Stromal cell of bone marrow (primary cell): ENCODE results near the gene STARD10.
A peak's percentile ranks its signal among the peaks of the same experiment; 100 is the strongest.

Experiments used
- DNase-seq: peaks from one replicate; pipeline ENCODE4 v3.0.0-alpha.2; 2012; ENCODE audit warnings: low read depth

The STARD10 gene

DNA sequence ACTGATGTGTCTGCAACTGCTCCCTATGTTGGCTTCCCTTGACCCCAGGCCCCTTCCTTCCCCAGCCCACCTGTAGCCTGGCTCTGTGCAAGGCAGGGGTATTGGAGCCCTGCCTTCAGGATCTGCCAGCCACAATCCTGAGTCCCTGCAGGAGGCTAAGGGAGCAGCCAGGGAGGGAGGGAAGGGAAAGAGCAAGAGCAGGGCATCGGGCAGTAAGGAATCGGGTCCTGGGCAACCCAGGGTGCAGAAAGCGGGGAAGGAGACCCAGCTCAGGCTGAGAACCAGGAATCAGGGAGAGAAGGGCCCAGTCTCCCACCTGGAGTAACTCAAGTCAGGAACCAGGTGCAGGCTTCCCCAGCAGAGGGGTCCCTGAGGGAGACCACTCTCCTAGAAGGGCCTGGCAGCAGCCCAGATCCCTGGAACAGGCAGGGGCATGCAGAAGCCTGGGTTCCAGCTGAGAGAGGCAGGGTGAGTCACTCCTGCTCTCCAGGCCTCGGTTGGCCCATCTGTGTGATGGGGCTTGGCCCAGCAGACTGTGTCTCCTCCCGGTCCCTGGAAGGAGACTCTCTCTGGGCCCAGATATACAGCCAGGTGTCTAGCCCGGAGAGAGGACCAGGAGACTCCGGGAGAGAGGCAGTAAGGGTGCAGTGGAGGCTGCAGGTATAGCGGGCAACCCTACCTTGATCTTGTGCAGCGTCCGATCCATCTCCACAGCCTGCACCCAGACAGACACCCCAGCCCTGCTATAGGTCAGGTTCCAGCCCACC is 13.4 kb downstream of the STARD10 start:
- DNase-seq, result no peak

DNA sequence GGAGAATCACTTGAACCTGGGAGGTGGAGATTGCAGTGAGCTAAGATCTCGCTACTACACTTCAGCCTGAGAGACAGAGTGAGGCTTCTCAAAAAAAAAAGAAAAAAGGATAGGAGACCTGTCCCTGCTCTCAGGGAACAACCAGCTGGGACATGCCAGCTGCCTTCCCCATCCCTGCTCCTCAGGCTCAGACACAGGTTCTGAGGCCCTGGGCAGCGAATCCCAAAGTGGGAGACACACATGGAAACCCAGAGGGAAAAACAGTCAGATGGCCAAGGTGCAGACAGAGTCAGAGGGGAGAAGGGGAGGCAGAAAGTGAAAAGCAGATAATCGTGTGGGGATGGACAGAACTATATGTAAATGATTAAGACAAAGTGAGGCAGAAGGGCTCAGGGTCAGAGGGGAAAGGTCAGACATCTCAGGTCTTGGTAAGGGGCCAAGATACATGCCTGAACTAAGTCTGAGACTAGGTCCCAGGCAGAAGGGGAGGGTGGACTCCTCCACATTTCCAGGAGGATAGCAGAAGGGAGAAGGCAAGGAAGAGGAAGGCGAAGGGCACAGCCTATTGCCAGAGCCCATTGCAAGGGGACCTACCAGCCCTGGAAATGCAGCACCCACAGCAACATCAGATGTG is 14.2 kb downstream of the STARD10 start:
- DNase-seq, result no peak

DNA sequence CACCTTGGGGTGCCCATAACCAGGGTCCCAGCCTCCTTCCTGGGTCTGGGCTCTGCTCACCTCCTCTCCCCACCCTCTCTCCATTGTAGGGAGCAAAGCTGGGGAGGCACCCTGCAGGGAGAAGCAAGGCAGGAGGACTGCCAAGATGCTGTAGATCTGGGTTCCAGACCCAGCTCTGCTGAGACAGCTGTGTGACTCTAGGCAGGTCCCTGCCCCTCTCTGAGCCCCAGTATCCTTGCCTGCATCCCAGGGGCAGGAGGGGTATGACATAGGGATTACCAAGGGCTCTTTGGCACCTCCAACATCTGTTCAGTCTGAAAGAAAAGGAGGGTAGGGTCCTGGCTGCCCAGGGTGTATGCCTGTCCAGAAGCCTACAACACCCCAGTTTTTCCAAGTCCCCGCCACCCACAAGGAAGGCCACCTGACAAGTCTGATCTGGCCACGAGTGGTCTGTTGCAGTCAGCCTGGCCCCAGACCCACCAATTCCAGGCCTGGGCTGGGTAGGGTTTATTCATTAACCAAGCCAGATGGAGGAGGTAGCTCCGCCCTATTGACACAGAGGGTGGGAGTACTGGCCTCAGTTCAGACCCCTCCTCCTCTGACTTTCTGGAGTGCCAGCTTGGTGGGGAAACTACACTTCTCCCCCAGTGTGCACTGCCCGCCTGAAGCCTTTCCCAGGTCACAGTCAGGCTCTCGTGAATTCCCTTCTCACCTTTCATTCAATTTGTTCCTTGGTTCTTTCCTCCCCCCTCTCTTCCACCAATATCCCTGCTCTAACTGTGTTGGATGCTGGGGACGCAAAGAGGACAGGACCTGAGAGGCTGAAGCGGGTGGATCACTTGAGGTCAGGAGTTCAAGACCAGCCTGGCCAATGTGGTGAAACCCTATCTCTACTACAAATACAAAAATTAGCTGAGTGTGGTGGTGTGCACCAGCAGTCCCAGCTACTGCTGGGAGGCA is 15.0 kb downstream of the STARD10 start:
- no peak for DNase-seq

DNA sequence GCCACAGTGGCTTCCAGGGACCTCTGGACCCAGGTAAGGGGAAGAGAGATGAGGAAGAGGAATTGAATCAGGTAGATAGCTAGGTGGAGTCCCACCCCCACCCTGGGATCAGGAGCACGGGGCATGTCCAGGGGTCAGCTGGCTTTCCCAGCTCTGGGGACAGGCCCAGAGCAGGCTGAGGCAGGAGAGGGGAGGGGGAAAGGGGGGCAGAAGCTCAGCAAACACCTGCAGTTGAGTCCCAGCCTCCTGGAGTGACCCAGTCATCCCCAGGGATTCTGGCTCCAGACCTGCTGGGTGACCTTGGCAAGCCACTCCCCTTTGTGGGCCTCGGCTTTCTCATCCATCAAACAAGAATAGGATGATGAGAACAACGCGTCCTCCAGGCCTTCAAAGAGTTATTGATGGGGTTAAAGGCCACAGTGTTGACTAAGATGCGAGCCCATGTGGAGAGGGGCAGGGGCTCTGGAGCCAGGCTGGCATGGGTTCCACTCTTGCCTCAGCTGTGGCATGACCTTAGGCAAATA is 16.0 kb downstream of the STARD10 start:
- no peak for DNase-seq

DNA sequence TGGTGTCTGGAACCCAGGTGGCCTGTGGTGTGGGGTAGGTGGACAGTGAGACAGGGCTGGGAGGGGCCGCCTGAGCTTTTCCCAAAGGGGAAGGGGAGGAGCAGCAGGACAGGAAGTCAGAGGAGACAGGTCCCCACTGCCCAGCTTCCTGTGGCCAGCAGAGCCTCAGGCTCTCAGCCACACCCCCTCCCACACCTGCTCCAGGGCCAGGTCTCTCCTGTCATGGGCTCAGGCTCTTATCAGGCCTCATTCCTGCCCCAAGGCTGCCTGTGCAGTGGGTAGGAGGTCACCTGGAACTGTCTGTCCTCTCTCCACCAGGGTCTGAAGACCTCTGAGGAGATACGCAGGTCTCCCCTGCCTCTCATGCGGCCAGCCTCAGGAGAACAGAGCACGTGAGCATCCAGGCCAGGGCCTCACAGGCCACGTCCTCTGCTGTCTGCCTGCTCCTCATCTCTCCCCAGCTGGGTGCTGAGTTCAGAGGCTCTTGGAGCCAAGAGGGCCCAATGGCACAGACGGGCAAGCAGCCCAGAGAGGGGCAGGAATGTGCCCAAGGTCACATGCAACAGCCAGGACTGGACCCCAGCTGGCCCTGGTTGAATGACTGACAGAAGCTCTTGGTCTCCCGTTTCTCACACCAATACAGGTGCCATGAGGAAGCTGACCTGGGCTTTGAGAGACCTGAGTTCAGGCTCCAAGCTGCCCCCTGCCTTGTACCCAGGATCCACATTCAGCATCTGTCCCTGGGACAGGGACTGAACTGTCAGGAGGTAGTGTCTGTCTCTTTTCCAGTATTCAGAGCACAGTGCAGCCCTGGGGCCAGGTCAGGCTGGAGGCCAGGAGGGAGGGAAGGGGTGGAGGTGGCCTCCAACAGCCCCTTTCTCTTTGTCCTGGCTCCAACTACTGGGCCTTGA is 16.7 kb downstream of the STARD10 start:
- no peak for DNase-seq

DNA sequence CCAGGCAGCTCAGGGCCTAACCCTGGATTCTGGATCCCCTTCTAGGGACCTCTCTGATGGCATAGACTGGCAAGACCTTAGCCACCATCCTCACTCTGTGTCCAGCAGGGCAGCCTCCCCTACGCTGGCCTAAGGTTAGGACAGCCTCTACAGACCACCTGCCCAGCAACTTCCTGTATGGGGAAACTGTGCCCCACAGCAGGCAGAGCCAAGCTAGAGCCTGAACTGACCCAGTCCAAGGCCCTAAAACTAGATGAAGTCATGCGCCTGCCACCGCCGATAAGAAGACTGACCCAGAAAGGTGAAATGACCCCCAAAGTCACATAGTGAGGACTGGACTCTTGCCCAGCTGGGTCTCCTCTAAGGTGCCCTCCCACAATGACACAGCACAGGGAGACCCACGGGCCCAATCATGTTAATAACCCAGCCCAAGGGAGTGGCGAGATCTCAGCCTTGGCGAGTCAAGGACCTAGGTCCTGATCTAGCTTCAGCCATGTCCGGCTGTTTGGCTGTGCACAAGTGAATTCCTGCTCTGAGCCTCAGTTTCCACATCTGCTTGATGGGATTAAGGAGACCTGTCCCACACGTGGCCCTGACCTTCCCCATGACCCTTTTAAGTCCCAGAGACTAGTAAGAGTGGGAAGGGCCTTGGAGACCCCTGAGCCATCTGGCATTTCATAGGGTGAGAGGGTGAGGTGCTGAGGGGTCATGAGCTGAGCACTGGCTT is 17.6 kb downstream of the STARD10 start:
- DNase-seq, result no peak

DNA sequence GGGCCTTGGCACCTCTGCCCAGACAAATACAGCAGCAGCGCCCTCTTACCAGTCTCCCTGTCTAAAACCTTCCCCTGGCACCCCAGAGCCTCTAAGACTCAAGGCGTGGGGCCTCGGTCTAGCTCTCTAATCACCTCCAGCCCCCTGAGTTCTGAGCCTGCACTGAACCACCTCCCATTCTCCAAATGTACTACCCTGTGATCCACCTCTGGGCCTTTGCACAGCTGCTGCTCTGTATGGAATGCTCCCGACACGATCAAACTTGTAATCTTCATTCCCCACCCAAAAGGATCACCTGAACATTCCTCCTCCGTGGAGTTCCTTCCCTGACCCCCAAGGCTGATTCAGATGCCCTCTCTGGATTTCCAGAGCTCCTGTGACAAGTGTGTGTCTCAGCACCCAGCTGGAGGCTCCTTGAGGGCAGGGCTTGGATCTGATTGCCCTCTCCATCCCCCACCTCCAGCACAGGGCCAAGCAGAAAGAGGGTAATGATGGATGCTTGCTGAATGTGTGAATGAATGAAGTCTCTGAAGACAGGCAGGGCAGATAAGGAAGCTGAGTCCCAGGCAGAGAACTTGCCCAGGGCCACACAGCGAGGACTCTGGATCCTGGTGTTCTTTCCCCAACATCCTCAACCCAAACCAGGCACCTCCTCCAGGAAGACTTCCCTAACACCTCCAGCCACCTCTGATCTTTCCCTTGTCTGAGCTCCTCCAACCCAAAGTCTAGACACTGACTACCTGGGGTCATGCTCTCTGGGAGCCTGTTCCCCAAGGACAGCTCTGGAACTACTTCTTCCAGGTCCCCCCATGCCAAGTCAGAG is 18.3 kb downstream of the STARD10 start:
- no peak for DNase-seq

DNA sequence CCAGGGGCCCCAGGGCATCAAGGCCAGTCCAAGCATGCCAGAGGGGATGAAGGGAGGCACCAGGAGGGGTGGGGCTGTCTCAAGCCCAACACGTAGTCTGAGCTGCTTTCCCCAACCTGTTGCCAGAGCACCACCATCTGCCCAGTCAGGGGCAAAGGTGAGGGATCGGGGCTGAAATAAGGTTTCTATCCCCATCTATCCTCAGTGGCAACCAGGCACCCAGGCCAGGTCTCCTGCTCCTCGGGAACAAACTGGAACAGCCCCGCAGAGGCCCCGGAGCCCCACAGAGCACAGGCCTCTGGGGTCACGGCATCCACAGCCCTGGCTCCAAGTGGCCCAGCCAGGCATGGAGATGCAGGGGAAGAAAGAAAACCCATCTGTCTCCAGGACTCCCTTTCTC is 19.3 kb downstream of the STARD10 start:
- no peak for DNase-seq

DNA sequence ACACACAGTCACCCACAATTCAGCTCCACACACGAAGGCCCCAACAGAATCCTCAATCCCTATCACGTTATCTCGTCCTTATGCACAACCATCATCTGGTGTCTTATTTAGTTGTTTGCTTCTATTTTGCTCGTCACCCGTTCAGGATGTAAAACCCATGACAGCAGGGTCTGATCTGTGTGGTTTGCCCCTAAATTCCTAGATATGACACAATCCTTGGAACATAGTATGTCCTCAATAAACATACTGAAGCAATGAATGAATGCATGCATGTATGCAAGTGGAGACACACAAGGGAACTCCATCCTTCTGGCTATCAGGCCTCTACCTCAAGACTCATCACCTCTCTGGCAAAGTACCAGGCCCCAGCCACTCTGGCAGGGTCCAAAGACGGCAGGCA is 20.2 kb downstream of the STARD10 start:
- no peak for DNase-seq

DNA sequence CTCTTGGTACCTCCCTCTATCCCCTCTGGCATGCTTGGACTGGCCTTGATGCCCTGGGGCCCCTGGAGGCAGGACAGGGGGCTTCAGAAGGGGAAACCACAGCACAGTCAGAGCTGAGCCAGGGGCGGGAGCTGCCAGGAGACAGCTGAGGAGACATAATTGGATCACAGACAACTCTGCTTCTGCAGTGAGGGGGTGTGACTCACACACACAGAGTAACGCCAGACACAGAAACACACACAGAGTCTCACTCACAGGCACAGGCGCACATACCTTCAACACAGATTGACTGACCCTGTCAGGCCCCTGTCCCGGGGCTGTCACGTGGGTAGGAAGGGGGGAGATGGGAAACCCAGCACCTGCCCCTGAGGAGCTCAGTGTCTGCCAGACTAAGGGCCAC is 20.6 kb downstream of the STARD10 start:
- DNase-seq, result peak; percentile 77

DNA sequence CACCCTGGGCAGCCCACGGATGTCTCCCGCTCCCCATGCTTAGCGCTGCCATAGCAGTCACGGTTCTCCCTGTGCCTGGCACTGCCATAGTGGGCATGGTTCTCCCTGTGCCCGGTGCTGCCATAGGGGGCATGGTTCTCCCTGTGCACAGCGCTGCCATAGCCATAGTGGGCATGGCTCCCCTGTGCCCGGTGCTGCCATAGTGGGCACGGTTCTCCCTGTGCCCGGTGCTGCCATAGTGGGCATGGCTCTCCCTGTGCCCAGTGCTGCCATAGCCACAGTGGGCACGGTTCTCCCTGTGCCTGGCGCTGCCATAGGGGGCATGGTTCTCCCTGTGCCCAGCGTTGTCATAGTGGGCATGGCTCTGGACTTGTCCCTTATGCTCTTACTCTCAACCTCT is 21.8 kb downstream of the STARD10 start:
- no peak for DNase-seq

DNA sequence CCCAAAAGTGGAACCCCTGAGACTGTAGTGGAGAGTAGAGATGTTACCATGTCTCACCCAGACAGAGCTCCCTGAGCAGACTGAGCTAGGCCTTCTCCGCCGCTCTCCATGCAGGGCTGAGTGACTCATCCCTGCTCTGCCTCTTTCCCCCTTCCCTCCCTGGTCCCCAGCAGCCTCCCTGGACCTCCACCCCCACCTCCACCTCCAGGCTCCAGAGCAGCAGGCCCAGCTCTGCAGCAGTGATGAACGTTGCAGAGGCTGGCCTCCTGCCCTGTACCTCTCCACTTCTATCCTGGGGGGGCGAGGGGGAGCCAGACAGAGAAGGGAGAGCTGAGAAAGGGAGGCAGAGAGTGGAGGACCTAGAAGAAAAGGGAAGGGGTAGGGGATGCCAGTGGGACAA is 22.3 kb downstream of the STARD10 start:
- DNase-seq, result no peak

DNA sequence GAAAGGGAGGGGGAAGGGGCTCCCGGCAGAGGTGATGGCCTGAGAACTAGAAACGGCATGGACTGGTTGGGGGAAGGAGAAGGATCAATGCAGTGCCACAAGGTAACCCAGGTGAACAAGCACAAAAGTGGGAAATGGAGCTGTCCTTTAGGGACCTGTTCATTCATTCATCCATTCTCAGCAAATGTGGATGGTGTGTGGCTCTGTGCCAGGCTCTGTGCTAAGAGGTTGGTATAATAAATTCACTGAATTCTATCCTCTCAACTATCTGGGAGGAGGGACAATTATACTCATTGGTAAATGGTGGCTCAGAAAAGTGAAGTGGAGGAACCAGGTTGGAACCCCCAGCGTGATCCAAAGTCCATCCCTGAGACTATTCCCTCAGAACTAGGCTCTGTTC is 23.0 kb downstream of the STARD10 start:
- DNase-seq, result no peak

DNA sequence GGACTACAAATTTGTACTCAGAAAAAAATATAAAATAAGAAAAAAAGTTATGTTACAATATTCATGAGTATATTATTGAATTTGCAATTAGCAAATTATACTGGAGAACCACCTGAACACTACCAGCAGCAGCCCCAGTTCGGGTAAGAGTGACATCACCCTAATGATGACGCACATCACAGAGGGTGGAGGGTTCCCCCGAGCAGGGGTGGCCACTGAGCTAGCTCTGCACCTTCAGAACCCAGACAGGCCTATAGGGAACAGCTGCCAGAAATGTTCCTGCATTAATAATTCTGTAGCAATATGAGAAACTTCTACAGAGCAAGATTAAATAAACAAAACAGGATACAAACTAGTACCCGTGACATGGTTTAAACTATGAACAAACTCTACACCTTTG is 24.2 kb downstream of the STARD10 start:
- DNase-seq, result no peak

DNA sequence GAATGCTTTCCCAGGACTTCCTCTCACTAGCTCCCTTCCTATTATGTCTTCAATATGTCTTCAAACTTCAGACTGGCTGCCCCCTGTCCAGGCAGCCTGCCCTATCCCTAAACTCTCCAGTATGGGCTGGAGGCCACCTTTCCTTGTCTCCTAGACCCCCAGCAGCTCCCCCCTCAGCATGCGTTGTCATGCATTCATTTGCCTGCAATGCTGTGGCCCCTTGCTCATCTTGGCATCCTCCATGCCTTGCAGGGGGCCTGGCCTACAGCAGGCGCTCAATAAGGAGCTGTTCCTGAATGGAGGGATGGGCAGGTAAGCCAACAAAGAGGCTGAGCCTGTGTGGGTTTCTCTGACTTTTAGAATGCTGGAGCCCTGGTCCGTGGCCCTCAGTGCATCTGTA is 25.3 kb downstream of the STARD10 start:
- DNase-seq, result no peak

DNA sequence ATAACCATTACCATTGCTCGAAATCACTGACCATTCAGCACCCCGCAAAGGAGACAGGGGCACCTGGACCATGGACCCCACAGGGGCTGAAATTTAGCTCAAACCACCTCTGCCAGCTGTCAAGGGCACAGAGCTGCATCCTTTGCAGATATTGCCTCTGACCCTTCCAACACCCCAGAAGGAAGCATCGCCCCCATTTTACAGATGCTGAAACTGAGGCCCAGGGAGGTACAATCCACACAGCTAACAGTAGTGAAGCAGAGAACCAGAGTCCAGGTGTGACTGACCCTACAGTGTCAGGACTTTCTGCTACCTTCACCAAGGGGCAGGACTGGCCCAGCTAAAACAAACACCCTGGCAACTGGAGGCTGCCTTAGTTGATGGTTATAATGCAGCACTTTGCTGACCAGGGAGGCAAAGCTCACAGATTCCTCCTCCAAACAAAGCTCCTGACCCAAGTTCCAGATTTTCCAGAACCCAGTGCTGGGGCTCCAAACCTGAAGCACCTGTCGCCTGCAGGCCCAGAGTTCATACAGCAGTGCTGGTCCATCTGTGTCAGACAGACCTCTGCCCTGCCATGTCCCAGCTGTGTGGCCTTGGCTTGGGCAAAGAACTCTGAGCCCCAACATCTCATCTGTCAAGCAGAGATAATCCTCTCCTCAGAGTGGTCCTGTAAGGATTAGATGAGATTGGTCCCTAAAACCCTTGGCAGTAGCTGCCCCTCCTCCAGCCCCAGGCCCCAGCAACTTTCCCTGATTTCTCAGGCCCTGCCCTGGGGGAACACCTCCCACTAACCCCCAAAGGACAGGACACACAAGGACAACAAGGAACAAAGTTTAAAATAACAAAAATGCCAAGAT is 26.4 kb downstream of the STARD10 start:
- DNase-seq, result no peak

DNA sequence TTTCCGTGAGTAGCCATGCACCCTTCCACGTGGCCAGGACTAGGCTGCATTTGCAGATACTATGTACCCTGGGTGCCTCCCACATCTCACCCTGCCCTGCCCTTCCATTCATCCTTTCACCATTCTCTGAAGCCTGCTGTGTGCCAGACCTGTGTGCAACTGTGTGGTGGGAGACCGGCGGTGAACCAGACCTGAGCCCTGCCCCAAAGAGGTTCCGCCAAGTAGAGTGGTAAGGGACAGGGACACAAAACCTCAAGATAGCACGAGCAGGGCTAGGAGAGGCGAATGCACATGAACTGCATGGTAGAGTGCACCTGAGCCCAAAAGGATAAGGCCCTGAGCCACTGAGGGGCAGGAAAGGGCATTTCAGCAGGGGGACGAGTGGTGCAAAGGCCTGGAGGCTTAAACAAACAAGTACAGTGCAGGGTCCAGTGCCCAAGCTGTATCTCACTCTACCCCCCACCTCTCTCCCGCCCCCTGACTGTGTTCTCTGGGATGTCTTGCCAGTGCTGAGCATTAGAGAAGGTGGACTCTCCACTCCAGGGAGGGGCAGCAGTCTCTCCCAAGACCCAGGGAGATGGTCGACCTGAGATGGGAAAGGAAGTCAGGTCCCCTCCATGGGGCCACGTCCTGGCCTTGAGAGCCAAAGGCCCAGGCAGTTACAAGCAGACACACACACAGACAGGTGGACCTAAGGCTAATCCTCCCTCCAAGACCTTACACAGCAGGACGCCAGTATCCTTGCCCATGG is 27.5 kb downstream of the STARD10 start:
- no peak for DNase-seq

DNA sequence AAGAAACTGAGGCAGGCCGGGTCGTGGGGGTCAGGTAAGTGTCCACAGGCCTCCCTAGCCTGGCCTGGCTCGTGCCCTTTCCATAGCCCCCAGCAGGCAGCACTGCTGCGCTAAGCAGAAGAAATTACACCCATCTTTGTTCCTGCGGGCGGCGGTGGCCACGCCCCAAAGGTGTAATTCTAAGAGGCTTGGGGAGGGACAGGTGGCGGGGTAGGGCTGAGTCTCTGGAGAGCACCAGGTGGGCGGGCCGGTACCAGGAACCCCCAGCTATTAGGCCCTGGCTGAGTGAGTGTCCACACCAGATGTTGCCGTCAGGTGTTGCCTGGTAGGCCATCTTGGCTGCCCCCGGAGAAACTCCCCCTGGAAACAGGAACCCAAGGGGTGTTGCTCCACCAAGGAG is 29.3 kb downstream of the STARD10 start:
- no peak for DNase-seq
